Suprapubic skin (tissue), 4 donors: ENCODE measurements around the gene CDH4.
"Not testable (repeated sequence)": the region's sequence is repeated elsewhere in the genome, so short reads cannot be mapped to it uniquely, and the experiment has no call there.

Experiments used
- POLR2A ChIP-seq, 2 donors: fragments of 450-650 bp; IDR thresholded peaks; one replicate each; pipeline ENCODE4 v1.6.1; 2017; ENCODE audit warnings: antibody characterized with exemption in 2 of 2, mild to moderate bottlenecking in 2 of 2, moderate library complexity in 2 of 2
- POLR2AphosphoS5 ChIP-seq, 3 donors: sonication (generic); formaldehyde crosslinking; IDR thresholded peaks; one replicate each; pipeline ENCODE4 v1.6.1; 2017; ENCODE audit warnings: antibody characterized with exemption in 3 of 3
- TF ChIP-seq, protein P1 (sequence below), 2 donors: fragments of 200-600 bp in 1 of 2; fragments of 450-650 bp in 1 of 2; sonication (generic) in 1 of 2; IDR thresholded peaks; one replicate each; pipeline ENCODE4 v1.5.1; 2016 to 2019; ENCODE audit warnings: antibody characterized with exemption in 2 of 2, mild to moderate bottlenecking in 1 of 2, moderate library complexity in 1 of 2

DNA sequence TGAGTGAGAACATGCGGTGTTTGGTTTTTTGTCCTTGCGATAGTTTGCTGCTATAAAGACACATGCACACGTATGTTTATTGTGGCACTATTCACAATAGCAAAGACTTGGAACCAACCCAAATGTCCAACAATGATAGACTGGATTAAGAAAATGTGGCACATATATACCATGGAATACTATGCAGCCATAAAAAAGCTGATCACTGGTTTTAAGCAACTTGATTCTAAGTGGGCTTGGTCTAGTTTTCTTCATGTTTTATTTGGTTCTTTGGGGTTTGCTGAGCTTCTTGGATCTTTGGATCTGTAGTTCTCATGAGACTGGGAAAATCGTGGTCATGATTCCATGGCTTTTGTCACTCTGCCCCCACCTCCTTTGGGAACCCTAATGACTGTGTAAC lies 227.4 kb downstream of the CDH4 start:
- TF ChIP-seq, protein P1, sequence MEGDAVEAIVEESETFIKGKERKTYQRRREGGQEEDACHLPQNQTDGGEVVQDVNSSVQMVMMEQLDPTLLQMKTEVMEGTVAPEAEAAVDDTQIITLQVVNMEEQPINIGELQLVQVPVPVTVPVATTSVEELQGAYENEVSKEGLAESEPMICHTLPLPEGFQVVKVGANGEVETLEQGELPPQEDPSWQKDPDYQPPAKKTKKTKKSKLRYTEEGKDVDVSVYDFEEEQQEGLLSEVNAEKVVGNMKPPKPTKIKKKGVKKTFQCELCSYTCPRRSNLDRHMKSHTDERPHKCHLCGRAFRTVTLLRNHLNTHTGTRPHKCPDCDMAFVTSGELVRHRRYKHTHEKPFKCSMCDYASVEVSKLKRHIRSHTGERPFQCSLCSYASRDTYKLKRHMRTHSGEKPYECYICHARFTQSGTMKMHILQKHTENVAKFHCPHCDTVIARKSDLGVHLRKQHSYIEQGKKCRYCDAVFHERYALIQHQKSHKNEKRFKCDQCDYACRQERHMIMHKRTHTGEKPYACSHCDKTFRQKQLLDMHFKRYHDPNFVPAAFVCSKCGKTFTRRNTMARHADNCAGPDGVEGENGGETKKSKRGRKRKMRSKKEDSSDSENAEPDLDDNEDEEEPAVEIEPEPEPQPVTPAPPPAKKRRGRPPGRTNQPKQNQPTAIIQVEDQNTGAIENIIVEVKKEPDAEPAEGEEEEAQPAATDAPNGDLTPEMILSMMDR (IDR thresholded peaks at IDR 0.05): not testable (repeated sequence)
- TF ChIP-seq POLR2A, POLR2AphosphoS5 (IDR thresholded peaks at IDR 0.05): not testable (repeated sequence)
